Gastrocnemius medialis (tissue), 4 donors: ENCODE data around the gene COA3. TPM values are rescaled to one million over a fixed set of nuclear protein-coding genes. Genes with fewer than 3 reads are reported as not detected.

ENCODE experiments used
- ATAC-seq, 2 donors: fragments of 150-250 bp; one replicate each; pipeline ENCODE4 v1.9.1; 2016
- DNase-seq, 2 donors: peaks; one replicate each; pipeline ENCODE4 v3.0.0-alpha.2; 2019
- H3K27ac ChIP-seq, 4 donors: fragments of 200-600 bp; sonication (generic); 1 replicate in 1 of 4; 2 replicates in 3 of 4; pipeline ENCODE4 v1.5.1; 2016 to 2018; ENCODE audit warnings: mild to moderate bottlenecking in 2 of 4, moderate library complexity in 1 of 4
- H3K27me3 ChIP-seq, 3 donors: fragments of 200-600 bp; sonication (generic) in 2 of 3; 1 replicate in 1 of 3; 2 replicates in 2 of 3; pipeline versions ENCODE4 v1.5.1 to v1.6.0; 2016 to 2019; ENCODE audit warnings: mild to moderate bottlenecking in 1 of 3, moderate library complexity in 1 of 3
- H3K36me3 ChIP-seq, 2 donors: fragments of 200-600 bp; sonication (generic) in 1 of 2; one replicate each; pipeline ENCODE4 v1.5.1; 2017 to 2018
- H3K4me1 ChIP-seq, 2 donors: fragments of 200-600 bp; sonication (generic) in 1 of 2; one replicate each; pipeline ENCODE4 v1.5.1; 2016 to 2017; ENCODE audit warnings: mild to moderate bottlenecking in 2 of 2
- H3K4me3 ChIP-seq, 4 donors: fragments of 200-600 bp; sonication (generic) in 3 of 4; 1 replicate in 1 of 4; 2 replicates in 3 of 4; pipeline ENCODE4 v1.5.1; 2016 to 2019; ENCODE audit warnings: mild to moderate bottlenecking in 2 of 4
- H3K9me3 ChIP-seq, 3 donors: fragments of 200-600 bp; sonication (generic) in 2 of 3; 1 replicate in 1 of 3; 2 replicates in 2 of 3; pipeline ENCODE4 v1.5.1; 2016 to 2019
- POLR2A ChIP-seq, 2 donors: fragments of 450-650 bp; IDR thresholded peaks; one replicate each; pipeline ENCODE4 v1.6.1; 2017; ENCODE audit warnings: antibody characterized with exemption in 2 of 2, mild to moderate bottlenecking in 2 of 2, moderate library complexity in 2 of 2
- in situ Hi-C, 4 donors: fragments of 200-750 bp; cut with MboI; loops; one replicate each; pipeline versions ENCODE4 v1.15.0 to v1.8.0; 2017; ENCODE audit warnings: low sequenced_read_pairs in 4 of 4
- intact Hi-C: fragments of 100-400 bp; cut with DNase I; formaldehyde crosslinking; loops from one replicate; pipeline ENCODE4 v1.15.1; 2023; ENCODE audit warnings: low total_unique reads
- total RNA-seq, 4 donors: library from RNA; depleted of rRNA; stranded (reverse); fragments of >200 nt; gene quantifications; one replicate each; pipeline versions ENCODE4 v1.1.0 to v1.2.3, GENCODE V29; 2016
- TF ChIP-seq, protein P1 (sequence below), 5 experiments: fragments of 450-650 bp in 3 of 5; fragments of 200-600 bp in 2 of 5; sonication (generic) in 2 of 5; IDR thresholded peaks in 4 of 5; conservative IDR thresholded peaks in 1 of 5; 1 replicate in 4 of 5; 2 replicates in 1 of 5; pipeline ENCODE4 v1.5.1; 2016 to 2019; ENCODE audit warnings: antibody characterized with exemption in 5 of 5, mild to moderate bottlenecking in 3 of 5, moderate library complexity in 3 of 5

Gene COA3
- total RNA-seq, 4 donors from 2014 or later = 76.2 to 104 (median 86.8) TPM

DNA sequence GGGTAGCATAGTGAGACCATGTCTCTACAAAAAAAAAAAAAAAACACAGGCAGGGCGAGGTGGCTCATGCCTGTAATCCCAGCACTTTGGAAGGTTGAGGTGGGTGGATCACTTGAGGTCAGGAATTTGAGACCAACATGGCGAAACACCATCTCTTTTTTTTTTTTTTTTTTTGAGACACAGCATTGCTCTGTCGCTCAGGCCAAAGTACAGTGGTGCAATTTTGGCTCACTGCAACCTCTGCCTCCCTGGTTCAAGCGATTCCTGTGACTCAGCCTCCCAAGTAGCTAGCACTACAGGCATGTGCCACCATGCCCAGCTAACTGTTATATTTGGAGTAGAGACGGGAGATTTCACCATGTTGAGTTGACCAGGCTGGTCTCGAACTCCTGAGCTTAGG is 32.4 kb downstream of the COA3 start:
- DNase-seq = no peak
- no peak overlapping the region for H3K27ac ChIP-seq
- in situ Hi-C loops = loop anchor here in 2 of 4 donors (10.0 to 25.0 kb wide), 2 partner anchors 179 to 181 kb away; partner anchors contain the start of gene PSMC3IP (in 1 of the 2)
- peaks cover 0 to 8% of the 10 kb centered on the region in 2 donors for H3K4me1 ChIP-seq
- no peaks in the 10 kb centered on the region for H3K36me3 ChIP-seq
- no peak overlapping the region for H3K4me3 ChIP-seq
- H3K9me3 ChIP-seq = no peaks in the 10 kb centered on the region
- ATAC-seq = no peak
- intact Hi-C loops = no loop called here
- peaks cover 4 to 16% (median 8%) of the 10 kb centered on the region in 3 donors for H3K27me3 ChIP-seq
- TF ChIP-seq, protein P1, sequence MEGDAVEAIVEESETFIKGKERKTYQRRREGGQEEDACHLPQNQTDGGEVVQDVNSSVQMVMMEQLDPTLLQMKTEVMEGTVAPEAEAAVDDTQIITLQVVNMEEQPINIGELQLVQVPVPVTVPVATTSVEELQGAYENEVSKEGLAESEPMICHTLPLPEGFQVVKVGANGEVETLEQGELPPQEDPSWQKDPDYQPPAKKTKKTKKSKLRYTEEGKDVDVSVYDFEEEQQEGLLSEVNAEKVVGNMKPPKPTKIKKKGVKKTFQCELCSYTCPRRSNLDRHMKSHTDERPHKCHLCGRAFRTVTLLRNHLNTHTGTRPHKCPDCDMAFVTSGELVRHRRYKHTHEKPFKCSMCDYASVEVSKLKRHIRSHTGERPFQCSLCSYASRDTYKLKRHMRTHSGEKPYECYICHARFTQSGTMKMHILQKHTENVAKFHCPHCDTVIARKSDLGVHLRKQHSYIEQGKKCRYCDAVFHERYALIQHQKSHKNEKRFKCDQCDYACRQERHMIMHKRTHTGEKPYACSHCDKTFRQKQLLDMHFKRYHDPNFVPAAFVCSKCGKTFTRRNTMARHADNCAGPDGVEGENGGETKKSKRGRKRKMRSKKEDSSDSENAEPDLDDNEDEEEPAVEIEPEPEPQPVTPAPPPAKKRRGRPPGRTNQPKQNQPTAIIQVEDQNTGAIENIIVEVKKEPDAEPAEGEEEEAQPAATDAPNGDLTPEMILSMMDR (IDR thresholded peaks at IDR 0.05 in 4 of 5, conservative IDR thresholded peaks at IDR 0.05 in 1 of 5) = no peak
- no peak for TF ChIP-seq POLR2A (IDR thresholded peaks at IDR 0.05)

GRCh38 chr17:42761638-42762037 is 36.9 kb downstream of the COA3 start:
- intact Hi-C loops = loop anchor here (2.0 kb wide), 2 partner anchors 17 to 183 kb away; partner anchors contain the start of gene EZH1
- TF ChIP-seq POLR2A (IDR thresholded peaks at IDR 0.05) = no peak
- TF ChIP-seq, protein P1 (IDR thresholded peaks at IDR 0.05 in 4 of 5, conservative IDR thresholded peaks at IDR 0.05 in 1 of 5) = no peak
- H3K36me3 ChIP-seq = no peaks in the 10 kb centered on the region
- DNase-seq (no peak), ATAC-seq (no peak)
- H3K27me3 ChIP-seq = peaks cover 4 to 26% (median 15%) of the 10 kb centered on the region in 3 donors
- H3K4me1 ChIP-seq = peaks cover 3 to 13% of the 10 kb centered on the region in 2 donors
- peak overlapping the region; percentile 50 to 66 (median 58) for H3K4me3 ChIP-seq
- H3K9me3 ChIP-seq = no peaks in the 10 kb centered on the region
- peak overlapping the region; percentile 67 to 78 (median 74) for H3K27ac ChIP-seq
- in situ Hi-C loops = loop anchor here in 3 of 4 donors (5.0 to 25.0 kb wide), 4 partner anchors 34 to 177 kb away; partner anchors contain the start of gene PSMC3IP (in 1 of the 3)

DNA sequence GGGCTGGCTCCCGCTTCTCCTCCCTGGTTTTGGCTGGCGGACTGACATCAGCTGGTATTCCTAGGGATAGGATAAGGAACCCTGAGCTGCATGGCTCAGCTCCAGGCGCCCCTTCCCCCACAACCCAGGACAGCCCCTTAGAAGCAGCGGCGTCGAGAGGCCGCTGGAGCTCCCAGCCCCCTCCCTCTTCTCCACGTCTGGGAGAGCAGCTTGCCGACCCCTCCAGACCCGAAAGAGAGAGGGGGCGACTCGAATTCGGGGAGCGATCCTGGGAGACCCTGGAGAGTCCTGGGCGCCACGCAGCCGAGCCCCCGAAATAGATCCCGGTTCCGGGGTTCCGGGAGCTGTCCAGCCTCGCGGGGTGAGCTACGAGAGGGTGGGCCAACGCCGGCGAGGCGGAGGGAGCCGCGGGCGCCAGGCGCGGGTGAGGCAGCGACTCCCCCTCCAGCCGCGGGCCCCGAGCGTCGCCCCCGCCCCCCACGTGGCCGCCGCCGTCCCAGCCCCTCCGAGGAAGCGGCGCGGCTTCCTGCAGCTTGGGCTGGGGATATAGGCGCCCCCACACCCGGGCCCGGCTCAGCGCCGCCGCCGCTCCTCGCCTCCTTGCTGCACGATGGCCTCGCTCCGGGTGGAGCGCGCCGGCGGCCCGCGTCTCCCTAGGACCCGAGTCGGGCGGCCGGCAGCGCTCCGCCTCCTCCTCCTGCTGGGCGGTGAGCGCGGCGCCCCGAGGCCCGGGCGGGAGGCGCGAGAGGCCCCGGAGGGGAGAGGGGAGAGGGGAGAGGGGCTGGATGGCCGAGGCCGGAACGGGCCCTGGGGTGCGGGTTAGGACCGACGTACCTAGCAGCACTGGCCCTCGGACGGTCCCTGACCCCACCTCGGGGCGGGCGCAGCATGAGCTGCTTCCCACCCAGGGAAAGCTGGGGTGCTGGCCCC is 37.6 kb downstream of the COA3 start, which contains the start of gene RAMP2:
RAMP2 (plus strand) TSS at position 576 of the 930 bp plus-strand sequence; CDS start at position 611, 35 bp downstream.
- H3K27me3 ChIP-seq = peaks cover 4 to 26% (median 15%) of the 10 kb centered on the region in 3 donors
- peak within 1 kb of the TSS; percentile 50 to 66 (median 58) for H3K4me3 ChIP-seq
- no peak for DNase-seq
- in situ Hi-C loops = loop anchor here in 3 of 4 donors (5.0 to 25.0 kb wide), 4 partner anchors 34 to 176 kb away; partner anchors contain the start of gene PSMC3IP (in 1 of the 3)
- peak in 1 of 2 donors; percentile 24 for ATAC-seq
- peak within 1 kb of the TSS; percentile 67 to 78 (median 74) for H3K27ac ChIP-seq
- H3K4me1 ChIP-seq = peaks cover 3 to 13% of the 10 kb centered on the region in 2 donors
- no peaks in the 10 kb centered on the region for H3K9me3 ChIP-seq
- H3K36me3 ChIP-seq = no peaks in the 10 kb centered on the region
- intact Hi-C loops = no loop called here
- peak in 1 of 2 donors; percentile 41 for TF ChIP-seq POLR2A (IDR thresholded peaks at IDR 0.05)
- TF ChIP-seq, protein P1 (IDR thresholded peaks at IDR 0.05 in 4 of 5, conservative IDR thresholded peaks at IDR 0.05 in 1 of 5) = no peak

DNA sequence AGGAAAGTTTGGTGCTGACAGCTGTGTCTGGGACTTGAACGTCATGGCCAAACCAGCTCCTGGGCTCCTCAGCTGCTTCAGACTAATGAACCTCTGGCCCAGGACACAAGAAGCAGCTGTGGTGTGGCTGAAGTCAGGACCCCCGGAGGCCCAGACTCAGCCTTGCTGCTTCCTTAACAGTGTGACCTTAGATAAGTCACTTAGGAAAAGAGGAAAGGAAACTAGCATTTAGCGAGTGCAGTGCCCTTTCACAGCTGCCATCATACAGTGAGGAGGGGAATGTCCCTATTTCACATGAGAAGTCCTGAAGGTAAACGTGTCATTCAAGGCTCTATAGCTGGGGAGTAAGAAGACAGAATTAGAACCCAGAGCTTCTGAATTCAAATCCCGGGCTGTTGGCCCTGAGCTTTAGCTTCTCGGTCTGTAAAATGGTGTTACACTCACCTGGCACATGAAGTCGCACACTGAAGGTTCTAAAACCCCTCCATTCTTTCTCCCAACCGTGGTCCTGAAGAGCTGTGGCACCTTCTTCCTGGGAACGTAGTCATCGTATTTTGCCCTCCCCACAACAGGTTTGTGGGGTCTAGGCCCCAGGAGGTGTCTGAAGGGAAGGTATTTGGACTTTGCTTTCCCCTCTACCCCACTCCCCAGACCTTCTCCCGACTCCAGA is 38.4 kb downstream of the COA3 start:
- in situ Hi-C loops (loop anchor here in 3 of 4 donors (5.0 to 25.0 kb wide), 4 partner anchors 33 to 175 kb away; partner anchors contain the start of gene PSMC3IP (in 1 of the 3)), intact Hi-C loops (no loop called here)
- H3K36me3 ChIP-seq = no peaks in the 10 kb centered on the region
- ATAC-seq (no peak), DNase-seq (no peak)
- H3K4me1 ChIP-seq = peaks cover 3 to 13% of the 10 kb centered on the region in 2 donors
- H3K27me3 ChIP-seq = peaks cover 4 to 26% (median 15%) of the 10 kb centered on the region in 3 donors
- TF ChIP-seq, protein P1 (IDR thresholded peaks at IDR 0.05 in 4 of 5, conservative IDR thresholded peaks at IDR 0.05 in 1 of 5) = no peak
- no peak for TF ChIP-seq POLR2A (IDR thresholded peaks at IDR 0.05)
- H3K4me3 ChIP-seq = peak overlapping the region; percentile 50 to 66 (median 58)
- H3K9me3 ChIP-seq = no peaks in the 10 kb centered on the region
- H3K27ac ChIP-seq = peak overlapping the region; percentile 35 to 78 (median 72)
